H9 (cell line): ENCODE results near the gene PITPNM3. TPM values are rescaled to one million over a fixed set of nuclear protein-coding genes. Genes with fewer than 3 reads are reported as not detected.

ENCODE experiments used
- DNase-seq: peaks from one replicate; pipeline ENCODE4 v3.0.0-alpha.2; 2017
- H2AFZ ChIP-seq: one replicate; pipeline ENCODE4 v1.6.1; 2013; ENCODE audit warnings: mild to moderate bottlenecking, low read length, control low read depth, moderate library complexity
- H2AK5ac ChIP-seq: 2 replicates; pipeline ENCODE4 v1.6.1; 2013; ENCODE audit warnings: low read length, control low read depth, mixed read lengths; ENCODE audit not compliant: insufficient read length
- H2BK120ac ChIP-seq: one replicate; pipeline ENCODE4 v1.6.1; 2013; ENCODE audit warnings: low read depth, mild to moderate bottlenecking, low read length, control low read depth, inconsistent platforms; ENCODE audit not compliant: poor library complexity, severe bottlenecking
- H2BK12ac ChIP-seq: 2 replicates; pipeline ENCODE4 v1.6.1; 2013; ENCODE audit warnings: low read length, control low read depth, mixed read lengths, low read depth; ENCODE audit not compliant: insufficient read length
- H2BK15ac ChIP-seq: 2 replicates; pipeline ENCODE4 v1.6.1; 2013; ENCODE audit warnings: low read depth, low read length, control low read depth
- H2BK20ac ChIP-seq: one replicate; pipeline ENCODE4 v1.6.1; 2013; ENCODE audit warnings: low read depth, mild to moderate bottlenecking, low read length, control low read depth, inconsistent platforms; ENCODE audit not compliant: poor library complexity, severe bottlenecking
- H2BK5ac ChIP-seq: 2 replicates; pipeline ENCODE4 v1.6.1; 2013; ENCODE audit warnings: low read length, control low read depth, mixed read lengths; ENCODE audit not compliant: insufficient read length
- H3K14ac ChIP-seq: 2 replicates; pipeline ENCODE4 v1.6.1; 2013; ENCODE audit warnings: low read length, control low read depth; ENCODE audit not compliant: insufficient read depth
- H3K18ac ChIP-seq: 2 replicates; pipeline ENCODE4 v1.6.1; 2013; ENCODE audit warnings: low read depth, mild to moderate bottlenecking, mixed read lengths, low read length, control low read depth; ENCODE audit not compliant: insufficient read length
- H3K23ac ChIP-seq: 2 replicates; pipeline ENCODE4 v1.6.1; 2013; ENCODE audit warnings: low read length, control low read depth, mixed read lengths, low read depth; ENCODE audit not compliant: insufficient read length
- H3K23me2 ChIP-seq: 2 replicates; pipeline ENCODE4 v1.6.1; 2013; ENCODE audit warnings: low read depth, mild to moderate bottlenecking, mixed read lengths, low read length, control low read depth; ENCODE audit not compliant: insufficient read length, poor library complexity, severe bottlenecking
- H3K27ac ChIP-seq: 2 replicates; pipeline ENCODE4 v1.5.1; 2013; ENCODE audit warnings: low read length, control low read depth, mixed read lengths, low read depth; ENCODE audit not compliant: insufficient read length
- H3K27me3 ChIP-seq: 2 replicates; pipeline ENCODE4 v1.6.1; 2013; ENCODE audit warnings: low read length, control low read depth, inconsistent platforms; ENCODE audit not compliant: insufficient read depth
- H3K4ac ChIP-seq: 2 replicates; pipeline ENCODE4 v1.6.1; 2013; ENCODE audit warnings: low read depth, mild to moderate bottlenecking, control low read depth, inconsistent platforms, low read length, moderate library complexity
- H3K4me1 ChIP-seq: 2 replicates; pipeline ENCODE4 v1.6.1; 2013; ENCODE audit warnings: low read length, control low read depth, inconsistent platforms; ENCODE audit not compliant: insufficient read depth
- H3K4me2 ChIP-seq: 2 replicates; pipeline ENCODE4 v1.6.1; 2013; ENCODE audit warnings: low read length, control low read depth, mixed read lengths; ENCODE audit not compliant: insufficient read length, insufficient read depth
- H3K56ac ChIP-seq: 2 replicates; pipeline ENCODE4 v1.6.1; 2013; ENCODE audit warnings: low read depth, mild to moderate bottlenecking, mixed read lengths, low read length, control low read depth; ENCODE audit not compliant: insufficient read length
- H3K79me1 ChIP-seq: 2 replicates; pipeline ENCODE4 v1.6.1; 2013; ENCODE audit warnings: low read depth, mild to moderate bottlenecking, moderate library complexity, low read length, control low read depth, inconsistent platforms; ENCODE audit not compliant: insufficient read depth, poor library complexity, severe bottlenecking
- H3K79me2 ChIP-seq: 2 replicates; pipeline ENCODE4 v1.6.1; 2013; ENCODE audit warnings: low read length, control low read depth, inconsistent platforms; ENCODE audit not compliant: insufficient read depth
- H3K9ac ChIP-seq: 2 replicates; pipeline ENCODE4 v1.6.1; 2013; ENCODE audit warnings: low read length, control low read depth, mixed read lengths; ENCODE audit not compliant: insufficient read length; ENCODE audit errors: extremely low read depth
- H3K9me3 ChIP-seq: one replicate; pipeline ENCODE4 v1.6.1; 2013; ENCODE audit warnings: low read depth, low read length, inconsistent platforms; ENCODE audit not compliant: control insufficient read depth
- H3T11ph ChIP-seq: one replicate; pipeline ENCODE4 v1.6.1; 2013; ENCODE audit warnings: mild to moderate bottlenecking, low read length, control low read depth, inconsistent platforms
- H4K20me1 ChIP-seq: one replicate; pipeline ENCODE4 v1.6.1; 2013; ENCODE audit not compliant: control insufficient read depth, insufficient read length, insufficient read depth
- H4K5ac ChIP-seq: 2 replicates; pipeline ENCODE4 v1.6.1; 2013; ENCODE audit warnings: low read depth, mild to moderate bottlenecking, mixed read lengths, low read length, control low read depth; ENCODE audit not compliant: insufficient read length
- H4K8ac ChIP-seq: replicated peaks from 2 replicates; pipeline ENCODE4 v1.6.1; 2013; ENCODE audit warnings: low read length, control low read depth, mixed read lengths, low read depth; ENCODE audit not compliant: insufficient read length
- H4K91ac ChIP-seq: 2 replicates; pipeline ENCODE4 v1.6.1; 2013; ENCODE audit warnings: low read depth, mild to moderate bottlenecking, moderate library complexity, mixed read lengths, low read length, control low read depth; ENCODE audit not compliant: insufficient read length
- H3K27ac Mint-ChIP-seq, 3 experiments: 2 replicates in 2 of 3; 3 replicates in 1 of 3; pipeline ENCODE4 v1.8.0; 2020 to 2021; ENCODE audit warnings: mixed read lengths in 3 of 3, mild to moderate bottlenecking in 1 of 3, moderate library complexity in 1 of 3
- H3K27me3 Mint-ChIP-seq: 2 replicates; pipeline ENCODE4 v1.8.0; 2021; ENCODE audit warnings: low read depth, mild to moderate bottlenecking, moderate library complexity, mixed read lengths
- H3K36me3 Mint-ChIP-seq, 3 experiments: 2 replicates in 2 of 3; 3 replicates in 1 of 3; pipeline ENCODE4 v1.8.0; 2020 to 2021; ENCODE audit warnings: low read depth in 3 of 3, mixed read lengths in 3 of 3; ENCODE audit not compliant: insufficient read depth in 1 of 3
- H3K4me1 Mint-ChIP-seq, 2 experiments: 2 replicates each; pipeline ENCODE4 v1.8.0; 2020; ENCODE audit warnings: mixed read lengths in 2 of 2
- H3K4me3 Mint-ChIP-seq, 2 experiments: 2 replicates in 1 of 2; 3 replicates in 1 of 2; pipeline ENCODE4 v1.8.0; 2020 to 2021; ENCODE audit warnings: mild to moderate bottlenecking in 2 of 2, mixed read lengths in 2 of 2, moderate library complexity in 1 of 2
- H3K9me3 Mint-ChIP-seq, 2 experiments: 2 replicates in 1 of 2; 3 replicates in 1 of 2; pipeline ENCODE4 v1.8.0; 2020; ENCODE audit warnings: mild to moderate bottlenecking in 2 of 2, mixed read lengths in 2 of 2, moderate library complexity in 1 of 2
- CTCF ChIP-seq: fragments of 200-600 bp; sonication (generic); conservative IDR thresholded peaks from 3 replicates; pipeline ENCODE4 v1.8.0; 2021; ENCODE audit warnings: antibody characterized with exemption, mild to moderate bottlenecking
- WGBS: extraction: QIAGEN DNeasy Blood & Tissue Kit; methylation state at CpG from one replicate; pipeline ENCODE4 v1.1.7; 2013; ENCODE audit warnings: missing lambda C conversion rate, low lambda C conversion rate, mixed read lengths; ENCODE audit not compliant: insufficient read length; ENCODE audit errors: extremely low coverage; 5-methylcytosine and 5-hydroxymethylcytosine counted together
- total RNA-seq: library from RNA; stranded (reverse); gene quantifications from 2 replicates; pipeline ENCODE4 v1.2.1, GENCODE V29; 2021

Gene PITPNM3
- total RNA-seq, 1 experiment from 2014 or later, result 3.4 TPM

- H3K4me3 Mint-ChIP-seq, result no peak overlapping the region
- H3K4me2 ChIP-seq, result no peak overlapping the region
- no peak overlapping the region for H3K9ac ChIP-seq
- peaks cover 0 to 3% of the 10 kb centered on the region in 2 experiments; a peak in 1 of 5 replicates for H3K9me3 Mint-ChIP-seq
- no peak overlapping the region for H4K91ac ChIP-seq
- no peak overlapping the region for H3K14ac ChIP-seq
- H3K4me1 ChIP-seq, result no peaks in the 10 kb centered on the region
- no peak overlapping the region for H3K18ac ChIP-seq
- no peak overlapping the region for H2BK20ac ChIP-seq
- H4K20me1 ChIP-seq, result no peaks in the 10 kb centered on the region
- no peak for DNase-seq
- H3K4ac ChIP-seq, result no peak overlapping the region
- H2BK120ac ChIP-seq, result no peak overlapping the region
- H3K27me3 Mint-ChIP-seq, result peaks cover 2% of the 10 kb centered on the region; the same call in 1 of the 2 replicates
- no peaks in the 10 kb centered on the region for H3K27me3 ChIP-seq
- no peaks in the 10 kb centered on the region for H3K79me1 ChIP-seq
- H3K23me2 ChIP-seq, result no peaks in the 10 kb centered on the region
- H3K36me3 Mint-ChIP-seq, result no peaks in the 10 kb centered on the region; a peak in 3 of 7 replicates
- no peak overlapping the region for H3K56ac ChIP-seq
- H2BK12ac ChIP-seq, result no peak overlapping the region
- H2BK15ac ChIP-seq, result no peak overlapping the region
- no peak overlapping the region for H2BK5ac ChIP-seq
- no peak overlapping the region; a peak in 1 of 7 replicates for H3K27ac Mint-ChIP-seq
- H3K27ac ChIP-seq, result no peak overlapping the region
- H3K9me3 ChIP-seq, result no peaks in the 10 kb centered on the region
- H3K4me1 Mint-ChIP-seq, result peaks cover 29 to 44% of the 10 kb centered on the region in 2 experiments
- no peak overlapping the region for H2AFZ ChIP-seq
- no peak for TF ChIP-seq CTCF
- no peak overlapping the region for H4K8ac ChIP-seq
- no peak overlapping the region for H3T11ph ChIP-seq
- no peak overlapping the region for H4K5ac ChIP-seq
- H3K23ac ChIP-seq, result no peak overlapping the region
- H2AK5ac ChIP-seq, result no peak overlapping the region
- no peaks in the 10 kb centered on the region for H3K79me2 ChIP-seq
- WGBS, result no CpG with 5 or more reads among the region's 17 CpGs
Measured at GRCh38 chr17:6470751-6471521, 85.4 kb downstream of the PITPNM3 start.
